KMS-11 (cell line): Measurements from ENCODE around the gene EPHB1.

Experiments
- H2AFZ ChIP-seq: fragments of 200-600 bp; sonication (generic); 2 replicates; pipeline ENCODE4 v1.6.1; 2016; ENCODE audit warnings: antibody characterized with exemption, mixed run types, low read depth
- H3K27ac ChIP-seq: fragments of 200-600 bp; sonication (generic); 2 replicates; pipeline ENCODE4 v1.6.1; 2016; ENCODE audit warnings: mild to moderate bottlenecking, mixed run types
- H3K27me3 ChIP-seq: fragments of 200-600 bp; sonication (generic); 2 replicates; pipeline ENCODE4 v1.6.1; 2017; ENCODE audit warnings: mild to moderate bottlenecking, low read depth, mixed run types, moderate library complexity; ENCODE audit not compliant: insufficient read depth
- H3K36me3 ChIP-seq: fragments of 200-600 bp; sonication (generic); 2 replicates; pipeline ENCODE4 v1.6.1; 2017; ENCODE audit warnings: mild to moderate bottlenecking, mixed run types; ENCODE audit not compliant: insufficient read depth
- H3K4me1 ChIP-seq: fragments of 200-600 bp; sonication (generic); 2 replicates; pipeline ENCODE4 v1.6.1; 2016; ENCODE audit warnings: mild to moderate bottlenecking, low read depth, mixed run types; ENCODE audit not compliant: poor library complexity, severe bottlenecking
- H3K4me2 ChIP-seq: fragments of 200-600 bp; sonication (generic); 2 replicates; pipeline ENCODE4 v1.7.0; 2016; ENCODE audit warnings: mild to moderate bottlenecking, mixed run types
- H3K4me3 ChIP-seq: fragments of 200-600 bp; sonication (generic); IDR thresholded peaks from 2 replicates; pipeline ENCODE4 v1.6.1; 2017; ENCODE audit warnings: low read depth, low read length, mixed read lengths; ENCODE audit not compliant: insufficient read depth
- H3K79me2 ChIP-seq: fragments of 200-600 bp; sonication (generic); 2 replicates; pipeline ENCODE4 v1.6.1; 2016; ENCODE audit warnings: low read depth, mixed run types; ENCODE audit not compliant: insufficient read depth
- H3K9ac ChIP-seq: fragments of 200-600 bp; sonication (generic); 2 replicates; pipeline ENCODE4 v1.6.1; 2016; ENCODE audit warnings: mild to moderate bottlenecking, mixed run types
- H4K20me1 ChIP-seq: fragments of 200-600 bp; sonication (generic); 2 replicates; pipeline ENCODE4 v1.6.1; 2016; ENCODE audit warnings: mild to moderate bottlenecking, mixed run types; ENCODE audit not compliant: insufficient read depth
- TF ChIP-seq, protein P1 (sequence below): fragments of 200-600 bp; sonication (generic); conservative IDR thresholded peaks from 2 replicates; pipeline ENCODE4 v1.6.1; 2017; ENCODE audit warnings: low read depth, mild to moderate bottlenecking, antibody characterized with exemption, low read length, moderate library complexity, mixed read lengths

EPHB1 gene

DNA sequence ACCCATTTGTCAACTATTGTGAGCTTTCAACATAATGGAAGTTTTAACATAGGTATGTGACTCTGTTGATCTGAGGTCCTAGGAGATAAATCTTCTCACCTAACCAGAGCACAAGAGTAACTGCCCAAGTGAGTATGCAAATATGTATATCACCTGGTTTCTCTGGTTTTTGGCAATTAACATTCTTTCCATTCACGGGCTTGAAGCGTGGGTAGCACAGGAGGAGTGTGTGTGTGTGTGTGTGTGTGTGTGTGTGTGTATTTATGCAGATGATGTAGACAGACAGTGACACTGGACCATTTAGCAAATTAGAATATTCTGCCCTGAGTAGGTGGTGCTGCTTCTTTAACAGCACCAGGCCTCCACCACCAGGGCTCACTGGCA, 15.0 kb downstream of the EPHB1 start:
- H3K4me1 ChIP-seq: no peaks in the 10 kb centered on the region
- no peak overlapping the region for H3K4me2 ChIP-seq
- TF ChIP-seq, protein P1, sequence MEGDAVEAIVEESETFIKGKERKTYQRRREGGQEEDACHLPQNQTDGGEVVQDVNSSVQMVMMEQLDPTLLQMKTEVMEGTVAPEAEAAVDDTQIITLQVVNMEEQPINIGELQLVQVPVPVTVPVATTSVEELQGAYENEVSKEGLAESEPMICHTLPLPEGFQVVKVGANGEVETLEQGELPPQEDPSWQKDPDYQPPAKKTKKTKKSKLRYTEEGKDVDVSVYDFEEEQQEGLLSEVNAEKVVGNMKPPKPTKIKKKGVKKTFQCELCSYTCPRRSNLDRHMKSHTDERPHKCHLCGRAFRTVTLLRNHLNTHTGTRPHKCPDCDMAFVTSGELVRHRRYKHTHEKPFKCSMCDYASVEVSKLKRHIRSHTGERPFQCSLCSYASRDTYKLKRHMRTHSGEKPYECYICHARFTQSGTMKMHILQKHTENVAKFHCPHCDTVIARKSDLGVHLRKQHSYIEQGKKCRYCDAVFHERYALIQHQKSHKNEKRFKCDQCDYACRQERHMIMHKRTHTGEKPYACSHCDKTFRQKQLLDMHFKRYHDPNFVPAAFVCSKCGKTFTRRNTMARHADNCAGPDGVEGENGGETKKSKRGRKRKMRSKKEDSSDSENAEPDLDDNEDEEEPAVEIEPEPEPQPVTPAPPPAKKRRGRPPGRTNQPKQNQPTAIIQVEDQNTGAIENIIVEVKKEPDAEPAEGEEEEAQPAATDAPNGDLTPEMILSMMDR: no peak
- H3K4me3 ChIP-seq: no peak overlapping the region
- H3K27ac ChIP-seq: no peak overlapping the region
- H3K36me3 ChIP-seq: no peaks in the 10 kb centered on the region
- H2AFZ ChIP-seq: no peak overlapping the region
- no peaks in the 10 kb centered on the region for H4K20me1 ChIP-seq
- no peaks in the 10 kb centered on the region for H3K79me2 ChIP-seq
- no peak overlapping the region for H3K9ac ChIP-seq
- H3K27me3 ChIP-seq: no peaks in the 10 kb centered on the region

DNA sequence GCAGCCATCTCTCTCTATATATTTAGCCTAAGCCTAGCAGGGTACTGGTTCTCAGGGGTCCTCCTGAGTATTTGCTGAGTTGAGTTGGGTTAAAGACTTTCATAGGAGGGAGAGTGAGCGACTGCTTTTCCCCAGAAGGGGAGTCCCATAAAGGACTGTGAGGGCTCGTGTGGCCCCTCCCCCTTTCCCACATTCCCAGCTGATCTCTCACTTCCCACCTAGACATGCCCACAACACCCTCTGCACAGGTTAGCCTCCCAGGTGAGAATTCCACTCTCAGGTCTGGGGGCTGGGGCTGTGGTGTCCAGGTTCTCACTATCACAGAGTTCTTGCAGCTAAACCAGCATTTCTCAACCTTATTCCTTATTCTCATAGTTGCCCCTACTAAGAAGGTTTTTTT, 15.8 kb downstream of the EPHB1 start:
- H3K79me2 ChIP-seq: no peaks in the 10 kb centered on the region

DNA sequence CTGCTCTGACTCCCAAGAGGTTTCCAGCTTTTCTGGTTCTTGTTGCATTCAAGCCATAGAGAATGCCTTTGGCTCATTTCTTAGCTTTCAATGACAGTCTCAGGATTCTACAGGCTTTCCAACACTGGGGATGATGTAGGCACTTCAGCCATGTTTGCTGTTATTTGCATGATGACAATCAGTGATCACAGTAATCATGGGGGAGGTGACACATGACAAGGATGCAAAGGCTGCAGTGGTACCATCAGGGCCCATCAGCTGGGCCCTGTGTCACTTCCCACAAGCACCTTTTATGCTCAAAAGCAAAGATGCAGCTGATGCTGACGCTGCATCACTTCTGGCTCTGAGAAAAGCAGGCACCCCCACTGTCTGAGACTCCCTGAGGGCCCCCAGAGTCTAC, 18.6 kb downstream of the EPHB1 start:
- TF ChIP-seq, protein P1: no peak
- Histone ChIP-seq H3K79me2 (no peaks in the 10 kb centered on the region), H3K9ac (no peak overlapping the region)

More for the DNA sequence above, 15.8 kb downstream of the EPHB1 start:
- Histone ChIP-seq H3K4me1 (peaks cover 5% of the 10 kb centered on the region), H2AFZ (no peak overlapping the region), H3K9ac (no peak overlapping the region), H3K4me2 (no peak overlapping the region), H3K27me3 (no peaks in the 10 kb centered on the region), H3K4me3 (no peak overlapping the region), H3K27ac (no peak overlapping the region), H4K20me1 (no peaks in the 10 kb centered on the region), H3K36me3 (no peaks in the 10 kb centered on the region)
- TF ChIP-seq, protein P1: no peak

DNA sequence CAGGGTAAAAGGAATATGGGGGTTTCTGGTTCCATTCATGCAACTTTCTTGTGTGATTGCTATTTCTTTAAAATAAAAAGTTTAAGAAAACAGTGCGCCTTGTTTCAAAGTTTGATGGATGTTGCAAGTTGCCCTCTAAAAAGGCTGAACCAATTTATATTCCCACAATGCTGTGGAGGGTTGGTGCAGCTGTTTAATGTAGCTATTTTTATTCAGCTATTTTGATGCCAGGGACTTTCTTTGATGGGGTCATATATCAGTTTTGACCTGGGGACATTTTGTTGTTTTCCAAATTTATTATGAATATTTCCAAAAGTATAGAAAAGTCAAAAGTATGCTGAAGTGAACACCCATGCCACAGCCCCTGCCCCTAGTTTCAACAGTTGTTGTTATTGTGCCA, 20.5 kb downstream of the EPHB1 start:
- H3K27ac ChIP-seq: no peak overlapping the region
- TF ChIP-seq, protein P1: no peak
- no peak overlapping the region for H2AFZ ChIP-seq
- no peak overlapping the region for H3K9ac ChIP-seq
- no peaks in the 10 kb centered on the region for H3K27me3 ChIP-seq
- H3K79me2 ChIP-seq: no peaks in the 10 kb centered on the region
- H3K4me1 ChIP-seq: peaks cover 27% of the 10 kb centered on the region
- no peaks in the 10 kb centered on the region for H4K20me1 ChIP-seq
- H3K4me2 ChIP-seq: no peak overlapping the region
- H3K4me3 ChIP-seq: no peak overlapping the region
- H3K36me3 ChIP-seq: no peaks in the 10 kb centered on the region

More for the DNA sequence above, 18.6 kb downstream of the EPHB1 start:
- no peaks in the 10 kb centered on the region for H3K36me3 ChIP-seq
- H3K4me3 ChIP-seq: no peak overlapping the region
- no peak overlapping the region for H2AFZ ChIP-seq
- H3K4me2 ChIP-seq: no peak overlapping the region
- H3K27ac ChIP-seq: no peak overlapping the region
- no peaks in the 10 kb centered on the region for H4K20me1 ChIP-seq
- peaks cover 27% of the 10 kb centered on the region for H3K4me1 ChIP-seq
- H3K27me3 ChIP-seq: no peaks in the 10 kb centered on the region
